D721Med (cell line): Measurements from ENCODE around the gene TNS2.

Experiments used
- DNase-seq: peaks from one replicate; pipeline ENCODE4 v3.0.0; 2011; ENCODE audit warnings: low spot score; ENCODE audit not compliant: insufficient read length
- FAIRE-seq: peaks from 2 replicates; lab custom pipeline; 2011; peaks lifted over from hg19 to GRCh38; lab: Jason Lieb, UNC
- TF ChIP-seq, protein P1 (sequence below): IDR thresholded peaks from 2 replicates; pipeline ENCODE4 v1.5.1; 2012; ENCODE audit warnings: mild to moderate bottlenecking, control low read depth; ENCODE audit not compliant: insufficient read depth; ENCODE audit errors: missing control alignments

The TNS2 gene

DNA sequence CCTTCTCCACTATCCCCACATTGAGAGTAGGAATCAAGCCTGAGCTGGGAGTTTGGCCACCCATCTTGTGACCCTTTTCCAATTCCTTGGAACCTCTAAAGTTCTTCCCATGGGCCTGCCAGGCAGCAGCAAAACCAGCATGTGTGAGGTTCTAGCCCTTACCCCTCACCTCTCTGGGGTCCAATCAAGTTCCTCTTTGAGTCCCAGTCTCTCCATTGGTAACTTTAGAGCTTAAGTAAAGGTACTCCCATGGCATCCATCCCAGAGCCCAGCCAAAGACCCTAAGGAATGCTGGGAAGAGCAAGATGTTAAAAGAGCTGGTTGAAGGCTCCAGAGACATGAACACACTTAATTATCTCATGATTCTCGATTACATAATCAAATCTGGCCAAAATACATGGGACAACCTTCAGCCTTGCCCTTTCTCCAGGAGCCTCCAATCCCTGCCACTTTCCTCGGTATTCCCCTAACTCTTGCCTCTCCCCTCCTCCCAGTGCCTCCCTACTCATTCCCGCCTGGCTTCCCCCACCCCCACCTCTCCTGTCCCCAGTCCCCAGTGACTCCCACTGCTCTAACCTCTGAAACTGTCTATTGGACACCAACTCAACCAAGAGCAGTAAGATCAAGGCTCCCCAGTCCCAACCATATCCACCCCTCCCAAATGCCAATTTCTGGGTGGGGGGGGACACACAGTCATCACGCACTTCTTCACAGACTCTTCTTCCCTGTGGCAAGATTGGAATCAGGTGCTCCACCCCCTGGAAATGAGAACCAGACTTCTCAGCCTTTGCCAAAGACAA lies 4.8 kb upstream of the TNS2 start:
- DNase-seq (no peak), FAIRE-seq (no peak)
- TF ChIP-seq, protein P1, sequence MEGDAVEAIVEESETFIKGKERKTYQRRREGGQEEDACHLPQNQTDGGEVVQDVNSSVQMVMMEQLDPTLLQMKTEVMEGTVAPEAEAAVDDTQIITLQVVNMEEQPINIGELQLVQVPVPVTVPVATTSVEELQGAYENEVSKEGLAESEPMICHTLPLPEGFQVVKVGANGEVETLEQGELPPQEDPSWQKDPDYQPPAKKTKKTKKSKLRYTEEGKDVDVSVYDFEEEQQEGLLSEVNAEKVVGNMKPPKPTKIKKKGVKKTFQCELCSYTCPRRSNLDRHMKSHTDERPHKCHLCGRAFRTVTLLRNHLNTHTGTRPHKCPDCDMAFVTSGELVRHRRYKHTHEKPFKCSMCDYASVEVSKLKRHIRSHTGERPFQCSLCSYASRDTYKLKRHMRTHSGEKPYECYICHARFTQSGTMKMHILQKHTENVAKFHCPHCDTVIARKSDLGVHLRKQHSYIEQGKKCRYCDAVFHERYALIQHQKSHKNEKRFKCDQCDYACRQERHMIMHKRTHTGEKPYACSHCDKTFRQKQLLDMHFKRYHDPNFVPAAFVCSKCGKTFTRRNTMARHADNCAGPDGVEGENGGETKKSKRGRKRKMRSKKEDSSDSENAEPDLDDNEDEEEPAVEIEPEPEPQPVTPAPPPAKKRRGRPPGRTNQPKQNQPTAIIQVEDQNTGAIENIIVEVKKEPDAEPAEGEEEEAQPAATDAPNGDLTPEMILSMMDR: no peak

DNA sequence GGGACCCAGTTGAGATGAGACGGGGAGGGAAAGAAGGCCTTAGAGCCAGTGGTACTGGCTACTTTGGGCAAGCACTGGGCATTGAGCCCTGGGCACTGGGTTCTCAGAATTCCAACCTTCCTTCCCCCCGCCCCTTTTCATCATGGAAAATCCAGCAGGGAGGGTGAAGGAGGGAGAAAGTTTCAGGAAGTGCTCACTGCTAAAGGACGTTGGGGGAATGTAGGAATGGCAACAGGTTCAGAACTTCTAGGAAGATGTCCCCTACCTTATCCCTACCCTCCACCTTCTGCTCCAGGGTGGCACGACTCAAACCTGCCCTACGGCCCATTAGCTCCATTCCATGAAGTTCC lies 4.2 kb upstream of the TNS2 start:
- DNase-seq (no peak), FAIRE-seq (no peak)
- TF ChIP-seq, protein P1: no peak

DNA sequence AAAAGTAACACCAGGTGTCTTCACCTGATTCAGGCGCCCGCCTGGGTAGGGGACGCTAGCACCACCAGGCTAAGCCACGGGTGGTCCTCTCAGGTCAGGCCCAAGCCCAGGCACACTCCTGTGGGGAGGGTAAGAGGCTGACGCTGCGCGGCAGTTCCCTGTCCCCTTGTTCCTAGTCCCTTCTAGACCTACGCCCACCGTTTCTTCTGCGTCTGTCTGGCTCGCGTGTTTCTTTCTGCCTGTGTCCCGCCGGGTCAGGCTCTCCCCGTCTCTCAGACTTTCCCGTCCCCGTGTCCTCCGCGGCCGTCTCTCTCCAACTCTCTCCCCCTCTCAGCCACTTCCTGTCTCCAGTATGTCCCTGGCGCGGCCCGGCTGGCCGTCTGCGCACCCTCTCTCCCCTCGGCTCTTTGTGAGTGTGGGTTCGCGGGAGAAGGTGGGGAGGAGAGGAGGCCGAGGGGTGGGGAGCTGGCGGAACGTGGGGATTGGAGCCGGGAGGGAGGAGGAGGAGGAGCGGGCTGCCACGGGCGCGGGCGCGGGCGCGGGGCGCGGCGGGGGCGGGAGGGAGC lies 3.1 kb upstream of the TNS2 start:
- TF ChIP-seq, protein P1: no peak
- DNase-seq (no peak), FAIRE-seq (no peak)

DNA sequence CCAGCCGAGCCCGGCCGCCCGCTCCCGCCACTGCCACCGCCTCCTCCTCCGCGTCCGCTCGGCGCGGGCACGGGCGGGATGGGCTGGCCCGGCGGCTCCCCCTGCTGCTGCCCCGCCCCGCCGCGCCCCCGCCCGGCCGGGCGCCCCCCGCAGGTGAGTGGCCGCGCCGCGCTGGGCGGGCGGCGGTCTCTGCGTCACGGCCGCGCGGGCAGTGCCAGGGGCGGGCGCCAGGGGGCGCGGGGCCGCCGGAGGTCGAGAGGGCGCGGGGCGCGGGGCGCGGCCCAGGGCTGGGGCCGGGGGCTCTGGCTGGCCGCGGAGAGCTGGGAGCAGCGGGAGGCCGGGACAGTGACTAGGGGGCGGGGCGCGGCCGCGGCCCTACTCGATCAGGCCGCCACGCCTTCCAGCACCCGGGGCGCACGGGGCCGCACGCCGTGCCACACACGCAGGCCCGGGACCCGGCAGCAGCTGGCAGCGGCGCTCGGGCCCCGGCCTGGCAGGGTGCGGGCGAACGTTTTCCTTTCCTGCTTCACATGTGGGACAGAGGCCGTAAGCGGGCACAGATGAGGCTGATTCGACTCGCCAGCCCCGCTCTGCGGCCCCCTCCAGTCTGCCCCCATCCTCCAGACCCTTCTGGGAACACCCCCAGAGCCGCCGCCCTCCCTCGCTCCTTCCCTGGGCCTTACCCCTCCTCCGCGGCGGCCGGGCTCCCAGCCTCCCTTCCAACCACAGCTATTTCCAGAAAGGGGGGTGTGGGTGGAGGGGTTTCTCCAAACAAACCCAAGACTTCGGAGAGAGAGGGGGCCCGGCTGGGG lies 2.4 kb upstream of the TNS2 start:
- TF ChIP-seq, protein P1: peak; percentile 19
- FAIRE-seq (no peak), DNase-seq (peak; percentile 73)

DNA sequence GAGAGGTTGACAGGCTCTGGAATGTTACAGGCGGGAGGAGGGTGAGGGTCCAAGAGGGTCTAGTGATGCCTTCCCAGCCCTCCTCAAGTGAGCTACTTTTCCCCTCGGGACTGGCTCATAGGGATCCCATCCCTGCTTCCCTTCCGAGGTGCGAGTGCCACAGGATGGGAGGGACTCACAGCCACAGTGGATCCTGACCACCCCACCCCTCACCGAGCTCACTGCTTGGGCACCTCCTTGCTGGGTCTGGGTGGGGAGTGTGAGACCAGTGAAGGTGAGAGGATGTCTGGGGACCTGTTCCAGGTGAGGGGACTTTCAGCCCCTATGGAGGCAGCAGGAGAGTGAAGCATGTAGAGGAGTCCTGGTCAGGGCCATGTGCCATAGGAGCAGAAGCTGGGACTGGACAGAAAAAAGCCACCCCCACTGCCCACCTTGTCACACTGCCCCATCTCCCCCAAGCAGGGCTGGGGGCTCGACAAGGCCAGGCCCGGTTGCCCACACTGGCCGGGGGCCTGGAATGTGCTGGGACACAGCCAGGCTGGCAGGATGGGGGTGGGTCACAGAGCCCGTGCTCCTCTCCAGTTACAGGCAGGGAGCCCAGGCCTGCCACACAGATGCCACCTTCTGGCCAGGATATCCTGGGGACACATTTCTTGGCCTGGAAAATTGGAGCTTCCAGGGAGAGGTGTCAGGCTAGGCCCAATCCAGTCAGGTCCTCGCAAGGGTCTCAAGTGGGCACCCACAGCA lies 1.7 kb upstream of the TNS2 start:
- FAIRE-seq: no peak
- TF ChIP-seq, protein P1: peak; percentile 22
- no peak for DNase-seq

DNA sequence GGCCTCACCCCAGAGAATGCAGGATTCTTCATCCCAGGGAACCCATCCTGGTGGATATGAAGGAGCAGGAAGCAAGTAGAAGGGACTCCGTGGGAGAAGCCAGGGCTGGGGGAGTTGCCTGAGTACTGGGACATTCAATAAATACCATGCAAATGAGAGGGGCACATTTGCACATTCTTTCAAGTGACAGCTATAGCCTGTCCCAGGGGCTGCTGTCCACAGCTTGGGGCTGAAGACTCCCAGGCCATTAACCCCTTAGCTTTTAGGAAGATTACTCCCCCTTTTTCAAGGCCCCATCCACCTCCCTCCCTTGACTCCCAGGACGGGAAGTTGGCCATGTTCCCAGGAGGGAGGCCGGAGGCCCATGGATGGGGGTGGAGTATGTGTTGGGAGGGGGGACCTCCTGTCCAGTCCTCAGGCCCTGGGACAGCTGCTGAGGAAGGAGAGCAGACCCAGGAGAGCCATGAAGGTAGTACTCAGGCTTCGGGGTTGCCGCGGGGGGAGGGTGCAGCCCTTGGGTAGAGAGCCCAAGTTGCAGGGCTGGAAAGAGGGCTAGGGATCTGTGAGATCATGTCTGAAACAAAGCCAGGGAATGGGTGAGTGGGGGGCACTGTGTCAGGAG lies 974 bp upstream of the TNS2 start:
- no peak for DNase-seq
- TF ChIP-seq, protein P1: no peak
- FAIRE-seq: no peak
